GM12801 (cell line): ENCODE results near the gene EPB41L4B.

ENCODE experiments used
- CTCF ChIP-seq: IDR thresholded peaks from one replicate; pipeline ENCODE4 v1.5.1; 2011; ENCODE audit warnings: control low read depth; ENCODE audit not compliant: insufficient read length; ENCODE audit errors: extremely low read depth

The EPB41L4B gene

DNA sequence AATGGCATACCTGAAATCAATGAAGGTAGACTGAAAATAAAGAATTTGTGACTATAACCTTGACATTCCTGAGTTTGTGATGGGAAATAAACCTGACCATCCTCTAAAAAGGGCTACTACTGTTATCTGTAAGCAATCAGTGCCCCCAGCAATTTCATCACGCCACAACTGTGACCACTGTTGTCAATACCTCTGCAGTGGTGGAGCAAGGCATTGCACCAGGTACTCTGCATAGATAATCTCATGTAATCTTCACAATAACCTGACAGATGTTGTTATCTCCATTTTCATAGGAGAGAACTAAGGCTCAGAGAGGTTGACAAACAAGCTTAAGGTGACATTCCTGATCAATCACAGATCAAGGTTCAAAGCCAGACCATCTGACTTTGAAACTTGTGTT is 115.3 kb downstream of the EPB41L4B start:
- TF ChIP-seq CTCF, result no peak

DNA sequence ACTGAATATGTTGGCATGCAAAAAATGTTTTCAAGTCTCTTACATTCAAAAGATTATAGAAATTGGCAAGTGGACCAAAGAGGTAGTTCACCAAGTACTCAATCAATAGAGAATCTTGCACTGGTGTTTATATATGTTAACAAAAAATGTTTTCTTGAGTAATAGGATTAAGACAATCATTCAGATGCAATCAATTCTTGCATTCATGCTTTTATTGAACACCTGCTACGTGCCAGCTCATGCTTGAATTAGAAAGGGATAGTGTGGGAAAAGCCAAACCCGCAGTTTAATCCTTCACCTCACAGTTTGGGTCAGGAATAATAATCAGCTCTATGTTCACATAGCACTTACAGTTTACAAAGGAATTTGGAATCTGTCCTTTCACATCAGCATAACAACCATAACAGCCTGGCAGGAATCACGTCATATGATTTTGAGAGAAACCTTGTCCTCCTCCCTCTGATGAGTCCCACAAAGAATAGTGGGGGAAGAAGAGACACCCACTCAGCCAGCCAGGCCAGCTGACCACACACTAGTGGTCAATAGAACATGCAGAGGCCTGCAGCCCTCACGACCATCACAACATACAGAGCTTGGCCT is 117.0 kb downstream of the EPB41L4B start:
- no peak for TF ChIP-seq CTCF

GRCh38 chr9:109199676-109200075 is 121.2 kb downstream of the EPB41L4B start:
- no peak for TF ChIP-seq CTCF

DNA sequence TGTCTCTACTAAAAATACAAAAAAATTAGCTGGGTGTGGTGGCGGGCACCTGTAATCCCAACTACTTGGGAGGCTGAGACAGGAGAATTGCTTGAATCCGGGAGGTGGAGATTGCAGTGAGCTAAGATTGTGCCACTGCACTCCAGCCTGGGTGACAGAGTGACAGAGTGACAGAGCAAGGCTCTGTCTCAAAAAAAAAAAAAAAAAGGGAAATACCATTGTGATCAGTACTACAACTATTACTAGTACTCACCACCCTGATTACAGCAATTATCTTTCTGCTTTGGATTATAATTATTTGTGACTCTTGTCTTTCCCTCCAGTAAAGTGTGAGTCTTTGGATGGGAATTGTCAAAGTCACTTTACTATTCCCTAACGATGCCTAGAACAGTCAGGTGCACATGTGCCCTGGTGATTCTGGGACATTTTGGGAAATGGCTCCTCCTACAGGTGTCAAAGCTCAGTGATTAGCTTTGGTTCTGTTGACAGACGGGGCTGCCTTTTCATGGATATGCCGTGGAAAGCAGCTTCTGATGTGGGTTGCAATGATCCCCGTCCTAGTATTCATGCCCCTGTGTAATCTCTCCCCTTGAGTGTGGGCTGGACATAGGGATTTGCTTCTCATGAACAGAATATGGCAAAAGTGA is 122.0 kb downstream of the EPB41L4B start:
- TF ChIP-seq CTCF, result no peak

DNA sequence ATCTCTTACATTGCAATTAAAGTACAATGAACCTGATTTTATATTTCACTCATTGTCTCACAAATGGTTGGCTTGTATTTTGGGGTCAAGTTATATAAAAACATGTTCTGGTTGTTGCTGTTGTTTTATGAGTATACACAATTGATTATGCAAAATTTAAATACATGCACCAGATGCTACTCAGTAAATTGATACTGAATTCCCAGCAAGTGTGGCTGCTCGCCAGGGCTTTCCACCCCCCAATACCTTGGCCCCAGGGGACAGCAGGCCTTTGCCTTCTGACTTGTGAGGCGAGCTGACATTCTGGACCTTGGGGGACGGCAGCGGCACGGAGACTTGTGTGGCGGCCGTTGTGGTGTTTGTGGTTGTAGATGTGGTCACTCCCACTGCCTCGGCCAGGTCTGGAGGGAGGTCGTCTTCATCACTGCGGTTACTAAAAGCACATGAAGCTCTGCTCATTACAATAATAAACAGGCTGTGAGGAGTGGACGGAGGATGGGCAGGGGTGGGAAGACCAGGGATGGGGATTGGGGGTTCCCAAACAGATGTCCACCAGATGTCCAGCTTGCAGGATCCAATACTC is 126.8 kb downstream of the EPB41L4B start:
- TF ChIP-seq CTCF, result no peak

DNA sequence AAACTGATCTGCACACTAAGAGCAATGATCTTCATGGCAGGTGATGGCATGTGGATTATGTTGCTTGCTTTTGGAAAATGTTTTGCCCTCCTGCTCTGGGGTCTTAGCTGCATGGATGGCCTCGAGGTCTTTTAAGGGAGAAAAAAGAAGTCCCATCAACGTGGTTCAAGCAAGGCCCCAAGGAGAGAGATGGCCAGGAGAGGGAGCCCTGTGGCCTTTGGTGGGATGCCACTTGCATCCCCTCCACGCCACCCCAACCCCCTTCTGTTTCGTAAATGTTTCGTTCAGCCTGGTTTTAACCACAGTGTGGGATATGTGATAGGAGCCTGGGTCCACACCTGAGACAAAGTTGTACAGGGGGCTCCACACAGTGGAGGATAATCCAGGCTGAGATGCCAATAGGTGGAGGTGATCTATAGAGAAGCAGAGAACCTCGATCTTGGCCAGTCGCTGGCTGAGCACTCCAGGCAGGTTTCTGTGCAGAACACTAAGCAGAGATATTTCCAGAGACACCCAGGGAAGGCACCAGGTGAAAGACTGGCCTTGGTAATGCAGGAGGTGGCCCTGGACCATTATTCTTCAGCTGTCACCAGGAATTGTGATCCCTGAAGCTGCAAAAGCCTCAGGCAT is 128.0 kb downstream of the EPB41L4B start:
- TF ChIP-seq CTCF, result no peak

DNA sequence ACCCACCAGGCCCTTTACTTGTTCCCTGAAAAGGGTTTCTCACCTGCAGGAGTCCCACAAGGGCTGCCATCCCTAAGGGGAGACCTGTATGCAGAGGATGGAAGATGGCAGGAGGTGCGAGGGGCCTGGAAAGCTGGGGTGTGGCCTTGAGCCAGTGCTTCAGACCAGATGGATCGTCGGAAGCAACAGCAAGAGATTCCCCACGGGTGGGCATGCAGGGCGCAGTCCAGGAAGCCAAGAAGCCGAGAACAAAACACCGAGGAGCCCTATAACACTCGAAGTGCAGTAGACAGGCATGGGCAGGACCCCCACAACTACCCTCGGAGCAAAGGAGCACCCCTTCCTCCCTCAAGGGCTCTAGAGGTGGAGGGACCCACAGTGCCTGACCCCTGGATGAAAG is 129.1 kb downstream of the EPB41L4B start:
- TF ChIP-seq CTCF, result no peak
